HG03060 (cell line): ENCODE results near the gene ITGAL.

ENCODE experiments used
- ATAC-seq: cut with Tn5 transposase; IDR thresholded peaks from one replicate; pipeline ENCODE4 v1.9.1; 2021; ENCODE audit warnings: low read depth, moderate number of reproducible peaks; ENCODE audit not compliant: unreplicated experiment

The ITGAL gene

DNA sequence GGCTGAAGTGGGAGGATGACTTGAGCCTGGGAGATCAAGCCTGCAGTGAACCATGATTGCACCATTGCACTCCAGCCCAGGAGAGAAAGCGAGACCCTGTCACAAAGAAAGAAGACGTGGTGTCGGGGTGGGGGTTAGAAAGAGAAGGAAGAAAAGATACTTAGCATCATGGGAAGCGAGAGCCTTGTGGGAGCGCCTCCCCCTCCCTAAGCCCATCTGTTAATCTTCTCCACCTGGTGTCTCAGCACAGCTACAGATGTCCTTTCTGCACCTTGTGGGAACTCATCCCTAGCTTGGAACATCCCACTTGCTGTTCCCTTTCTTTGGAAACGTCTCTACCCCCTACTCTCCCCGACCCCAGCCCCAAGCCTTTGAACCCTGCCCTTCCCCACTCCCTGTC is 93.0 kb downstream of the ITGAL start:
- no peak for ATAC-seq

- no peak for ATAC-seq
These were observed 93.4 kb downstream of the ITGAL start for GRCh38 chr16:30565984-30566383.

DNA sequence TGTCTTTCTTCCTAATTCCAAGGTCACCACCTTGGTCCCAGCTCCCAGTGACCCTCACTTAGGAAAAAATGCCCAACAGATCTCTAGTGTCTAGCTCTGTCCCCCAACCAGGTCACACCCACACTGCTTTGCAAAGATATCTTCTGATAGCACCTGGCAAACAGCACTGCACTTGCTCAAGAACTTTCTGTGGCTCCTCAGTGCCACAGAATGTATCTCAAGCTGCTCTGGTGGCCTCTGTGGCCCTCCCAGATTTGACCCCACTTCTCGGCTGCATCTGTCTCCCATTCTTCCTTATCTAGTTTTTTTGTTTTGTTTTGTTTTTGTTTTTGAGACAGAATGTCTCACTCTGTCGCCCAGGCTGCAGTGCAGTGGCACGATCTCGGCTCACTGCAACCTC is 94.0 kb downstream of the ITGAL start:
- no peak for ATAC-seq

DNA sequence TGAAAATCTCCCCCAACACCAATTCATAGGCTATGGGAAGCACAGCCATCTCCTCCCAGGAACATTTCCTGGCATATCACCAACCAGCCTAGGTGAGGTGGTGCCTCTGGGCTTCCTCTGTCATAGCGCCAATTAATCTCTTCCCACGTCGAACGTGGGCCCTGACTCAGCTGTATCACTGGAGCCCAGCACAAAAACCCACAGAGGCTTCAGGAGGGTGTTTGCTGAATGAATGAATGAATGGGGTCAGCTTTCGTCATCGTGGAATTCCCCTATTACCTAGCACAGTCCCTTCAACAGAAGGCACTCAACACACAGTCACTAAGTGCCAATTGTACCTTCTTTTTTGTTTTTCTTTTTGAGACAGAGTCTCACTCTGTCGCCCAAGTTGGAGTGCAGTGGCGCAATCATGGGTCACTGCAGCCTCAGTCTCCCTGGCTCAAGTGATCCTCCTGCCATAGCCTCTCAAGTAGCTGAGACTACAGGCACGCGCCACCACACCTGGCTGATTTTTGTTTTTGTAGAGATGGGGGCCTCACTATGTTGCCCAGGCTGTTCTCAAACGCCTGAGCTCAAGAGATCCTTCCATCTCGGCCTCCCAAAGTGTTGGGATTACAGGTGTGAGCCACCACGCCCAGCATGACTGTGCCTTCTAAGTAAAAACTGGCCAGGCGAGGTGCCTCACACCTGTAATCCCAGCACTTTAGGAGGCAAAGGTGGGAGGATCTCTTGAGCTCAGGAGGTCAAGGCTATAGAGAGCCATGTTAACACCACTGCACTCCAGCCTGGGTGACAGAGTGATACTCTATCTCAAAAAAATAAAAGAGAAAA is 94.8 kb downstream of the ITGAL start:
- no peak for ATAC-seq

DNA sequence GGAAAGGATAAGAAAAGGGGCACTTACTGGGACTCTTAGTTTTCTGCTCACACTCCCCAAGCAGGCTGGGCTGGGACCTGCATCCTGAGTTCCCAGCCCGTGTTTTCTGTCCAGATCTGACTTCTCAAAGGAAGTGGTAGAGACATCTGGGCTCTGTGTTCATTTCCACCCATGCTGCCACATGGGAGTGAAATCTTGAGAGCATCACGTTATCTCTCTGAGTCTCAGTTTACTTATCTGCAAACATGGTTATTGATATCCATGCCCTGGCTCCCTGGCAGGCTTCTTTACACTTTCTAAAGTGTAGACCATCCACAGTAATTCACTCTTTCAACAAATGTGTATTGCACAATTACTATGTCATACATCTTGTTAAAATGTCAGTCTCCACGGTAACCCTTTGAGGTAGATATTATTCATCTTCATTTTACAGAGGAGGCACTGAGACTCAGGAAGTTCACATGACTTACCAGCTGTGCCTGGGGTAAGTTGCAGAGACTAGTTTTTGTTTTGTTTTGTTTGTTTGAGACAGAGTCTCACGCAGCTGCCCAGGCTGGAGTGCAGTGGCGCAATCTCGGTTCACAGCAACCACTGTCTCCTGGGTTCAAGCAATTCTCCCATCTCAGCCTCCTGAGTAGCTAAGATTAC is 95.6 kb downstream of the ITGAL start:
- no peak for ATAC-seq

GRCh38 chr16:30569281-30569680 is 96.7 kb downstream of the ITGAL start:
- no peak for ATAC-seq

DNA sequence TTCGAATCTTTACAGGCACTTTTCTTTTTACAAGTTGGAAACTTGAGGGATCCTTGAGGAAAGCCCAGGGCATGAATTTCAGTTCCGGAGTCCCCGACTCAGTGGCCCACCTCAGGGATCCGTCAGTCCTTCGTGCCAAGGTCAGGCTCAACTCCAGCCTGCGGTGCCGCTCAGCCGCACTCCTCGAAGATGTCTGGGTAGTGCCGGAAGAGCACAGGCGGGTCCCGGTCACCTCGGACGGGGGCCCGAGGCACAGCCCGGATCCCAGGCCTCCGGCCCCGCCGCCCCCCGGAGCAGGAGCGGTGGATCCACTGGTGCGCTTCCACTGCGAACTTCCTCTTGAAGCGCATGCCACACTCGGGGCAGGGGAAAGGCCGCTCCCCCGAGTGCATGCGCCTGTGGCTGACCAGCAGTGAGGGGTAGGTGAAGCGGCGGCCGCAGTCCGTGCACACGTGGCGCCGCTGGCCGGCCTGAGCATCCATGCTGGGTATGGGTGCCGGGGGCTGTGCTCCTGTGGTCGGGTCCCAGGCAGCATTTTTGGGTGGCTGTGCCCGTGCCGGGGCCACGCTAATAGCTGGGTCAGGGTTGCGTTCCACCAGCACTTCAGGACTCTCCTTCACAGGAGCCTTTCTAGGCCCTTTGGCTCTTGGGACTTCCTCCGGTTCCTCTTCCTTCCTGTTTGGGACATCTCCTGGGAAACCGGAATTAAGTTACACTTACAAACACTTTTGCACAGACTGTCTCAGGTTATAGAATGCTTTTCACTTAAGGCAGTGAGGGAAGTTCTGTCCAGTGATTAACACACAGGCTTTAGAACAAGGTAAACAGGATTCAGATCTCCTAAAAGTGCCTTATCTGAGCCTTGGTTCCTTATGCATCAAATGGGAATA is 97.4 kb downstream of the ITGAL start:
- no peak for ATAC-seq

DNA sequence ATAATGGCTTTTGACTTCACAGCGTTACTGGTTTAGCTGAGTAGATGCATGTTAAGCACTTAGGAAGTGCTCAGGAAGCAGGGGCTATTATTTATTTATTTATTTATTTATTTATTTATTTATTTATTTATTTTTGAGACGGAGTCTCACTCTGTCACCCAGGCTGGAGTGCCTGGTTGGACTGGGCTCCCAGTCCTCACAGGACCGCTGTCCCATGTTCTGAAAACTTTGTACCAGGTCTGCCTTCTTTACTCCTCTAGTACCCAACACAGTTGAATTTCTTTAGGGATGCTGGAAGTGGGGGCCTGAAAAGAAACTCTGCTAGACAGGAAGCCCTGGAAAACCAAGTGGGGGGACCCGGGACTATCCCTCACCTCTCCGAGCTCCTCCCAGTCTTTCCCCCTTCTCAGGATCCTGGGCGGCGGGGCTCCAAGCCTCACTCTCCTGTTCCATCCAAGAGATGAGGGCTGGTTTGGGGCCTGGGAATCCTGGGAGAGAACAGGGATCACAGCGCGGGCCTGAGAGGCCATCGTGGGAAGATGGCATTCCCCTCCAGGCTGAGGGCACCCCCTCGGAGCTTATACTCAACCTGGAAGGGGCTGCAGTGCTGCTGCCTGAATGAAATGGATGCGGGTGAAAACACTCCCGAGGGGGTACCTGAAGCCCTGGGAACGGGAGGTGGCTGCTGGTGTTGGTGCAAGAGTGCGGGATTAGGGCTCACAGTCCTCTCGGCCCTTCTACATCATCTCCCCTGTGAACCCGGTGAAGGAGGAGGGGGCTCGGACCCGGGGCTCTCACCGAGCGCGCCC is 98.3 kb downstream of the ITGAL start:
- no peak for ATAC-seq

DNA sequence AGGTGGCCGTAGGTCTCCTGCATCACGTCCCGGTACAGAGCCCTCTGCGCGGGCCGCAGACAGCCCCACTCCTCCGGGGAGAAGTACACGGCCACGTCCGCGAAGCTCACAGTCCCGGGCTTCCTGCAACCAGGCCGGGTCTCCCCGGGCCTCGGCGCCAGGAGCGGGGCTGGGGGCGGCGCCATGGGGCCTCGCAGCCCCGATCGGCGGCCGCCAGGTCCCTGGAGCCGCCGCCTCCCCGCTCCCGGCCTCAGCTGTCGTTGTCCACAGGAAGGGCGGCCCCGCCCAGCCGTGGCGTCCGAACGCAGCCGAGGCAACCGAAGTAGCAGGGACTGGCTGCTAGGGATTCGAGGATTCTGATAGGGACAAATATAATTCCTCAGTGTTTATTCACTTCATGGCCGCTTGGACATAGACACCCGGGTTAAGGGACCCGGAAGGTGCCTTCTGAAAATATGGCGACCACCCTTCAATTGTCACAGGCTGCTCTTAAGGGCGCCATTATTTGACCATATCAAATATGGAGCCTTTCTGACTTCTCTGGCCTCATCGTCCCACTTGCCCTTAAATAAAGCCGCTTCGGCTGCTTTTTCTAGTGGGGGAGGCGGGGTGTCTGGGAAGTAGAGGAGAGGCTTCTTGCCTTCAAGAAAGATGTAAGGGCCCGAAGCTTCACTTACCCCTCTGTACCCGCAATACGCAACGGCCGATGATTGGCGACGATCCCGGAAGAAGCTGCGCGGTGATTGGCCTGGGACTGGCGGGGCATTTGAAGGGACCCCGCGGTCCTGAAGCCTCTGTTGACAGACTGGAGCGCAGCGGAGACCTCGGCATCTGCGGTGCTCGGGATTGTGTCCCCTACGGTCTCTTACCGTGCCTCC is 99.1 kb downstream of the ITGAL start, which contains the start of gene ZNF688:
TSS of gene ZNF688 (minus strand) at position 270 of the 878 bp plus-strand sequence. CDS start at position 185, 85 bp downstream.
- peak; percentile 63 for ATAC-seq
